SK-N-SH (cell line): ENCODE data around the gene HBA2. TPM values are rescaled to one million over a fixed set of nuclear protein-coding genes. Genes with fewer than 3 reads are reported as not detected.

Experiments
- CTCF ChIA-PET: fragments of 300-600, 350-600 bp; formaldehyde crosslinking; extraction: SDS; loops from one replicate; lab custom pipeline; 2021; lab: Yijun Ruan, JAX
- POLR2A ChIA-PET: fragments of 350-600 bp; sonication (Branson Sonifier 250); formaldehyde crosslinking; extraction: SDS; loops from one replicate; lab custom pipeline; 2020; ENCODE audit warnings: antibody characterized with exemption, inconsistent platforms; lab: Yijun Ruan, JAX
- DNase-seq: peaks from one replicate; pipeline ENCODE4 v3.0.0; 2012
- H2AFZ ChIP-seq: fragments of 200-600 bp; sonication (generic); 2 replicates; pipeline ENCODE4 v1.8.1; 2016; ENCODE audit warnings: antibody characterized with exemption, mild to moderate bottlenecking, low read depth
- H3F3A ChIP-seq: fragments of 200-600 bp; sonication (generic); replicated peaks from 2 replicates; pipeline ENCODE3; 2016; ENCODE audit warnings: antibody characterized with exemption, mild to moderate bottlenecking; ENCODE audit not compliant: insufficient read depth
- H3K27ac ChIP-seq, 2 experiments: fragments of 200-500 bp in 1 of 2; fragments of 200-600 bp in 1 of 2; sonication (Bioruptor generic) in 1 of 2; sonication (generic), shearing (Covaris generic) in 1 of 2; 2 replicates each; pipeline versions ENCODE4 v1.5.1 to v1.6.1; 2014 to 2016; ENCODE audit warnings: low read depth in 2 of 2, inconsistent platforms in 1 of 2, low read length in 1 of 2, mild to moderate bottlenecking in 1 of 2, mixed read lengths in 1 of 2
- H3K27me3 ChIP-seq: fragments of 200-600 bp; sonication (generic), shearing (Covaris generic); 2 replicates; pipeline ENCODE4 v1.6.1; 2016; ENCODE audit warnings: mixed run types; ENCODE audit not compliant: insufficient read depth
- H3K36me3 ChIP-seq, 2 experiments: fragments of 200-500 bp in 1 of 2; fragments of 200-600 bp in 1 of 2; sonication (Bioruptor generic) in 1 of 2; sonication (generic) in 1 of 2; replicated peaks in 1 of 2; 2 replicates each; pipeline versions ENCODE3 to v1.5.1; 2014 to 2016; ENCODE audit warnings: low read length in 1 of 2, mild to moderate bottlenecking in 1 of 2; ENCODE audit not compliant: insufficient read depth in 2 of 2, control insufficient read depth in 1 of 2
- H3K4me1 ChIP-seq, 2 experiments: fragments of 200-500 bp in 1 of 2; fragments of 200-600 bp in 1 of 2; sonication (Bioruptor generic) in 1 of 2; sonication (generic), shearing (Covaris generic) in 1 of 2; 2 replicates each; pipeline versions ENCODE4 v1.5.1 to v1.6.1; 2014 to 2016; ENCODE audit warnings: low read depth in 1 of 2, low read length in 1 of 2, mixed run types in 1 of 2; ENCODE audit not compliant: insufficient read depth in 2 of 2, control insufficient read depth in 1 of 2
- H3K4me2 ChIP-seq: fragments of 200-600 bp; sonication (generic), shearing (Covaris generic); 2 replicates; pipeline ENCODE4 v1.6.1; 2017; ENCODE audit warnings: mixed run types
- H3K4me3 ChIP-seq, 2 experiments: fragments of 200-500 bp in 1 of 2; fragments of 200-600 bp in 1 of 2; sonication (Bioruptor generic) in 1 of 2; sonication (generic), shearing (Covaris generic) in 1 of 2; 2 replicates each; pipeline versions ENCODE4 v1.5.1 to v1.8.1; 2014 to 2016; ENCODE audit warnings: low read depth in 2 of 2, inconsistent platforms in 1 of 2, low read length in 1 of 2, mild to moderate bottlenecking in 1 of 2, mixed read lengths in 1 of 2, moderate library complexity in 1 of 2
- H3K79me2 ChIP-seq: fragments of 200-600 bp; sonication (generic); 2 replicates; pipeline ENCODE4 v1.8.1; 2017; ENCODE audit warnings: mild to moderate bottlenecking; ENCODE audit not compliant: insufficient read depth
- H3K9ac ChIP-seq: fragments of 200-600 bp; sonication (generic); 2 replicates; pipeline ENCODE4 v1.6.1; 2017; ENCODE audit warnings: mixed run types
- H3K9me2 ChIP-seq: fragments of 200-600 bp; sonication (generic); 2 replicates; pipeline ENCODE4 v1.6.1; 2017; ENCODE audit warnings: mixed run types
- H3K9me3 ChIP-seq: fragments of 200-600 bp; sonication (generic); 2 replicates; pipeline ENCODE4 v1.6.1; 2017; ENCODE audit warnings: mixed run types, mild to moderate bottlenecking, moderate library complexity
- H4K20me1 ChIP-seq: fragments of 200-600 bp; sonication (generic); 2 replicates; pipeline ENCODE4 v1.6.1; 2017; ENCODE audit warnings: mild to moderate bottlenecking, mixed run types; ENCODE audit not compliant: insufficient read depth
- CTCF ChIP-seq: fragments of 200-600 bp; sonication (generic); IDR thresholded peaks from 2 replicates; pipeline ENCODE4 v1.6.1; 2017; ENCODE audit warnings: antibody characterized with exemption, mild to moderate bottlenecking, moderate library complexity
- ELF1 ChIP-seq: IDR thresholded peaks from 2 replicates; pipeline ENCODE4 v1.4.0; 2012
- EP300 ChIP-seq, 2 experiments: IDR thresholded peaks; 2 replicates each; pipeline versions ENCODE4 v1.4.0 to v1.6.1; 2012; ENCODE audit warnings: borderline replicate concordance in 1 of 2, low read depth in 1 of 2, low read length in 1 of 2
- FOSL2 ChIP-seq: IDR thresholded peaks from 2 replicates; pipeline ENCODE4 v1.4.0; 2012; ENCODE audit warnings: low read depth, mild to moderate bottlenecking, moderate library complexity, borderline replicate concordance
- FOXJ3 ChIP-seq: sonication (generic); formaldehyde crosslinking; IDR thresholded peaks from 2 replicates; pipeline ENCODE4 v1.5.1; 2020; ENCODE audit warnings: mild to moderate bottlenecking, missing genetic modification reagents
- FOXM1 ChIP-seq: IDR thresholded peaks from 2 replicates; pipeline ENCODE4 v1.4.0; 2012; ENCODE audit warnings: low read depth, mild to moderate bottlenecking
- GABPA ChIP-seq: IDR thresholded peaks from 2 replicates; pipeline ENCODE4 v1.4.0; 2012; ENCODE audit warnings: low read depth, mild to moderate bottlenecking
- GATA2 ChIP-seq: sonication (generic); formaldehyde crosslinking; IDR thresholded peaks from 2 replicates; pipeline ENCODE4 v1.5.0; 2020; ENCODE audit warnings: mild to moderate bottlenecking, missing genetic modification reagents
- IRF3 ChIP-seq: fragments of 150-350 bp; IDR thresholded peaks from 2 replicates; pipeline ENCODE4 v1.6.1; 2016; ENCODE audit warnings: mild to moderate bottlenecking, low read depth, low read length
- JUND ChIP-seq: IDR thresholded peaks from 2 replicates; pipeline ENCODE4 v1.4.0; 2012
- MAX ChIP-seq: IDR thresholded peaks from 2 replicates; pipeline ENCODE4 v1.4.0; 2012; ENCODE audit warnings: low read depth
- NFIC ChIP-seq: IDR thresholded peaks from 2 replicates; pipeline ENCODE4 v1.4.0; 2012; ENCODE audit warnings: borderline replicate concordance
- NRF1 ChIP-seq: IDR thresholded peaks from 2 replicates; pipeline ENCODE4 v1.6.1; 2012; ENCODE audit warnings: low read depth, mild to moderate bottlenecking, low read length
- RCOR1 ChIP-seq: fragments of 150-350 bp; IDR thresholded peaks from 2 replicates; pipeline ENCODE4 v1.6.1; 2017; ENCODE audit warnings: antibody characterized with exemption, low read length
- SIN3A ChIP-seq: IDR thresholded peaks from 2 replicates; pipeline ENCODE4 v1.6.1; 2012; ENCODE audit warnings: low read depth, mild to moderate bottlenecking, low read length, moderate library complexity, borderline replicate concordance
- SMC3 ChIP-seq: IDR thresholded peaks from 2 replicates; pipeline ENCODE4 v1.6.1; 2012; ENCODE audit warnings: low read depth, low read length, improper control_type of control experiment
- TEAD4 ChIP-seq: IDR thresholded peaks from 2 replicates; pipeline ENCODE4 v1.4.0; 2012; ENCODE audit warnings: mild to moderate bottlenecking, borderline replicate concordance; ENCODE audit not compliant: insufficient read depth
- YY1 ChIP-seq: IDR thresholded peaks from 2 replicates; pipeline ENCODE4 v1.4.0; 2012; ENCODE audit warnings: low read depth, mild to moderate bottlenecking
- WGBS: methylation state at CpG from one replicate; pipeline ENCODE4 v1.1.6; 2017; ENCODE audit warnings: low lambda C conversion rate; 5-methylcytosine and 5-hydroxymethylcytosine counted together
- polyA plus RNA-seq, 3 experiments: library from polyadenylated mRNA; depleted of rRNA; stranded (reverse); fragments of >200 nt; gene quantifications; 2 replicates each; pipeline ENCODE4 v1.2.3, GENCODE V29; 2012
- TF ChIP-seq, protein P1 (sequence below): fragments of 150-350 bp; IDR thresholded peaks from 2 replicates; pipeline ENCODE4 v1.6.1; 2017; ENCODE audit warnings: antibody characterized with exemption, low read length, low read depth, borderline replicate concordance
- TF ChIP-seq, protein P2 (sequence below): IDR thresholded peaks from 2 replicates; pipeline ENCODE4; 2012

HBA2 gene
- polyA plus RNA-seq, 1 of the 3 experiments (the other 2 are of a cell fraction), result not detected

- Histone ChIP-seq H4K20me1 (peaks cover 9% of the 10 kb centered on the region; the same call in 1 of the 2 replicates), H3K27me3 (no peaks in the 10 kb centered on the region), H3K4me3 (no peak overlapping the region), H2AFZ (no peak overlapping the region), H3K36me3 (peaks cover 51 to 61% of the 10 kb centered on the region in 2 experiments), H3K79me2 (peaks cover 8% of the 10 kb centered on the region; the same call in 1 of the 2 replicates), H3K9ac (no peak overlapping the region), H3K27ac (no peak overlapping the region), H3K9me3 (no peaks in the 10 kb centered on the region), H3F3A (peaks cover 13% of the 10 kb centered on the region), H3K4me1 (no peaks in the 10 kb centered on the region), H3K4me2 (no peak overlapping the region), H3K9me2 (no peaks in the 10 kb centered on the region)
- no peak for TF ChIP-seq FOSL2
- no peak for TF ChIP-seq SIN3A
- no peak for TF ChIP-seq JUND
- no peak for TF ChIP-seq FOXJ3
- TF ChIP-seq NFIC, result no peak
- TF ChIP-seq EP300 (IDR thresholded peaks at IDR 0.05; ENCODE audit: borderline replicate concordance in 1 of 2, low read depth in 1 of 2, low read length in 1 of 2), result no peak
- no peak for TF ChIP-seq IRF3
- TF ChIP-seq TEAD4, result no peak
- TF ChIP-seq FOXM1, result no peak
- TF ChIP-seq SMC3, result no peak
- no peak for DNase-seq
- WGBS, result 96% methylated on average over 15 of the region's 15 CpGs
- POLR2A ChIA-PET, result no interaction called here
- CTCF ChIA-PET, result interaction anchor here (1.2 to 4.9 kb wide), 2 partner anchors 12 to 128 kb away, joined by 5 to 44 read pairs; partner anchors contain the start of gene HBQ1
These were observed 20.8 kb downstream of the HBA2 start for GRCh38 chr16:193441-193840.

GRCh38 chr16:194516-194915 is 21.8 kb downstream of the HBA2 start:
- Histone ChIP-seq H3K9me3 (no peaks in the 10 kb centered on the region), H3K27me3 (no peaks in the 10 kb centered on the region), H3F3A (peaks cover 16% of the 10 kb centered on the region), H2AFZ (no peak overlapping the region), H3K9me2 (no peaks in the 10 kb centered on the region), H3K9ac (no peak overlapping the region), H3K79me2 (peaks cover 14% of the 10 kb centered on the region; the same call in 1 of the 2 replicates), H3K36me3 (peaks cover 54 to 58% of the 10 kb centered on the region in 2 experiments), H3K4me1 (no peaks in the 10 kb centered on the region), H3K4me3 (no peak overlapping the region), H4K20me1 (peaks cover 9% of the 10 kb centered on the region; the same call in 1 of the 2 replicates), H3K4me2 (no peak overlapping the region), H3K27ac (no peak overlapping the region)
- no peak for DNase-seq
- TF ChIP-seq GABPA (no peak), TEAD4 (no peak), MAX (no peak), GATA2 (no peak), NRF1 (no peak), RCOR1 (no peak), ELF1 (no peak), YY1 (no peak), IRF3 (no peak), FOSL2 (no peak), CTCF (no peak)
- TF ChIP-seq, protein P1, sequence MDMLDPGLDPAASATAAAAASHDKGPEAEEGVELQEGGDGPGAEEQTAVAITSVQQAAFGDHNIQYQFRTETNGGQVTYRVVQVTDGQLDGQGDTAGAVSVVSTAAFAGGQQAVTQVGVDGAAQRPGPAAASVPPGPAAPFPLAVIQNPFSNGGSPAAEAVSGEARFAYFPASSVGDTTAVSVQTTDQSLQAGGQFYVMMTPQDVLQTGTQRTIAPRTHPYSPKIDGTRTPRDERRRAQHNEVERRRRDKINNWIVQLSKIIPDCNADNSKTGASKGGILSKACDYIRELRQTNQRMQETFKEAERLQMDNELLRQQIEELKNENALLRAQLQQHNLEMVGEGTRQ, result no peak
- TF ChIP-seq, protein P2, sequence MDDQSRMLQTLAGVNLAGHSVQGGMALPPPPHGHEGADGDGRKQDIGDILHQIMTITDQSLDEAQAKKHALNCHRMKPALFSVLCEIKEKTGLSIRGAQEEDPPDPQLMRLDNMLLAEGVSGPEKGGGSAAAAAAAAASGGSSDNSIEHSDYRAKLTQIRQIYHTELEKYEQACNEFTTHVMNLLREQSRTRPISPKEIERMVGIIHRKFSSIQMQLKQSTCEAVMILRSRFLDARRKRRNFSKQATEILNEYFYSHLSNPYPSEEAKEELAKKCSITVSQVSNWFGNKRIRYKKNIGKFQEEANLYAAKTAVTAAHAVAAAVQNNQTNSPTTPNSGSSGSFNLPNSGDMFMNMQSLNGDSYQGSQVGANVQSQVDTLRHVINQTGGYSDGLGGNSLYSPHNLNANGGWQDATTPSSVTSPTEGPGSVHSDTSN, result no peak
- 95% methylated on average over 6 of the region's 6 CpGs for WGBS
- ChIA-PET CTCF (interaction anchor here (1.7 to 4.9 kb wide), 2 partner anchors 13 to 88 kb away, joined by 4 to 44 read pairs; partner anchors contain the start of gene HBQ1), POLR2A (no interaction called here)
